ENCODE measurements around the gene SFRP5. TPM values are rescaled to one million over a fixed set of nuclear protein-coding genes. Genes with fewer than 3 reads are reported as not detected.

The SFRP5 gene
- total RNA-seq, 4 donors from 2014 or later: 0.69 to 4.4 (median 1.4) TPM

GRCh38 chr10:97779492-97779891, 7.7 kb upstream of the SFRP5 start:
- 72 to 79% methylated on average over 4 of the region's 4 CpGs for WGBS, 2 donors
- intact Hi-C loops (cut with DNase I; ENCODE audit: low total_unique reads): no loop called here
- TF ChIP-seq CTCF (IDR thresholded peaks at IDR 0.05) (no peak), POLR2A (IDR thresholded peaks at IDR 0.05) (no peak)
- DNase-seq (ENCODE audit: low spot score in 2 of 2): no peak
- no peak overlapping the region for H3K4me3 ChIP-seq (ENCODE audit: low read depth, poor library complexity, severe bottlenecking)

- intact Hi-C loops (cut with DNase I; ENCODE audit: low total_unique reads): no loop called here
- TF ChIP-seq CTCF (IDR thresholded peaks at IDR 0.05) (no peak), POLR2A (IDR thresholded peaks at IDR 0.05) (no peak)
- H3K4me3 ChIP-seq (ENCODE audit: low read depth, poor library complexity, severe bottlenecking): no peak overlapping the region
- DNase-seq (ENCODE audit: low spot score in 2 of 2): no peak
- WGBS, 2 donors: 75 to 85% methylated on average over 11 of the region's 11 CpGs
Observed at GRCh38 chr10:97778452-97779302, 6.9 kb upstream of the SFRP5 start.

GRCh38 chr10:97777143-97777542, 5.3 kb upstream of the SFRP5 start:
- TF ChIP-seq POLR2A (IDR thresholded peaks at IDR 0.05) (no peak), CTCF (IDR thresholded peaks at IDR 0.05) (no peak)
- H3K4me3 ChIP-seq (ENCODE audit: low read depth, poor library complexity, severe bottlenecking): no peak overlapping the region
- WGBS, 2 donors: 94 to 95% methylated on average over 4 of the region's 4 CpGs
- intact Hi-C loops (cut with DNase I; ENCODE audit: low total_unique reads): no loop called here
- no peak for DNase-seq (ENCODE audit: low spot score in 2 of 2)

GRCh38 chr10:97774811-97775294, 3.1 kb upstream of the SFRP5 start:
- 65 to 66% methylated on average over 10 of the region's 10 CpGs for WGBS, 2 donors
- TF ChIP-seq POLR2A (IDR thresholded peaks at IDR 0.05) (no peak), CTCF (IDR thresholded peaks at IDR 0.05) (no peak)
- intact Hi-C loops (cut with DNase I; ENCODE audit: low total_unique reads): no loop called here
- no peak for DNase-seq (ENCODE audit: low spot score in 2 of 2)
- no peak overlapping the region for H3K4me3 ChIP-seq (ENCODE audit: low read depth, poor library complexity, severe bottlenecking)

GRCh38 chr10:97773096-97773495, 1.3 kb upstream of the SFRP5 start:
- intact Hi-C loops (cut with DNase I; ENCODE audit: low total_unique reads): no loop called here
- TF ChIP-seq POLR2A (IDR thresholded peaks at IDR 0.05) (no peak), CTCF (IDR thresholded peaks at IDR 0.05) (no peak)
- H3K4me3 ChIP-seq (ENCODE audit: low read depth, poor library complexity, severe bottlenecking): no peak overlapping the region
- WGBS, 2 donors: 69 to 80% methylated on average over 1 of the region's 1 CpG
- DNase-seq (ENCODE audit: low spot score in 2 of 2): no peak

Data from lower leg skin (tissue), 4 donors.